Neural cell (in vitro differentiated cells): Measurements from ENCODE around the gene ATPAF1.

Source experiments
- CTCF ChIP-seq: fragments of 450-650 bp; IDR thresholded peaks from 2 replicates; pipeline ENCODE4 v1.5.1; 2014; ENCODE audit warnings: antibody characterized with exemption, mild to moderate bottlenecking, moderate library complexity; ENCODE audit not compliant: poor library complexity, severe bottlenecking
- EP300 ChIP-seq: fragments of 450-650 bp; conservative IDR thresholded peaks from 2 replicates; pipeline ENCODE4 v1.6.1; 2014; ENCODE audit warnings: antibody characterized with exemption, mild to moderate bottlenecking, moderate library complexity; ENCODE audit not compliant: poor library complexity, severe bottlenecking
- EZH2 ChIP-seq: fragments of 200-600, 300-800 bp; shearing (Covaris generic), sonication (generic); IDR thresholded peaks from 2 replicates; pipeline ENCODE4 v1.6.1; 2014; ENCODE audit warnings: antibody characterized with exemption, low read length, borderline replicate concordance, mild to moderate bottlenecking; ENCODE audit not compliant: insufficient read depth, poor library complexity, severe bottlenecking
- POLR2AphosphoS5 ChIP-seq: IDR thresholded peaks from 2 replicates; pipeline ENCODE4 v1.6.1; 2012
- RAD21 ChIP-seq: fragments of 450-650 bp; conservative IDR thresholded peaks from 2 replicates; pipeline ENCODE4 v1.6.1; 2014; ENCODE audit warnings: antibody characterized with exemption, mild to moderate bottlenecking, moderate library complexity

GRCh38 chr1:46708121-46708520 lies 40.0 kb upstream of the ATPAF1 start:
- TF ChIP-seq CTCF (no peak), EZH2 (no peak), EP300 (no peak), RAD21 (no peak), POLR2AphosphoS5 (no peak)
